ENCODE measurements around the gene IQSEC3.
"Not testable (repeated sequence)": the region's sequence is repeated elsewhere in the genome, so short reads cannot be mapped to it uniquely, and the experiment has no call there.

IQSEC3 gene

GRCh38 chr12:184811-185575 lies 118.4 kb downstream of the IQSEC3 start:
- no peak for TF ChIP-seq CTCF (IDR thresholded peaks at IDR 0.05)
- Histone ChIP-seq H3K27ac (no peak overlapping the region), H3K27me3 (peaks cover 51% of the 10 kb centered on the region), H3K36me3 (no peaks in the 10 kb centered on the region), H3K4me1 (ENCODE audit: control insufficient read depth in 1 of 2, insufficient read depth in 1 of 2, low read depth in 1 of 2, low read length in 1 of 2) (peaks cover 0 to 6% of the 10 kb centered on the region in 2 experiments), H3K4me3 (ENCODE audit: low read depth in 1 of 2, low read length in 1 of 2) (no peak overlapping the region), H3K9me3 (no peaks in the 10 kb centered on the region)

GRCh38 chr12:185576-185955 lies 119.0 kb downstream of the IQSEC3 start:
- Histone ChIP-seq H3K4me1 (ENCODE audit: control insufficient read depth in 1 of 2, insufficient read depth in 1 of 2, low read depth in 1 of 2, low read length in 1 of 2) (peaks cover 0 to 6% of the 10 kb centered on the region in 2 experiments), H3K27me3 (peaks cover 57% of the 10 kb centered on the region), H3K36me3 (no peaks in the 10 kb centered on the region), H3K4me3 (ENCODE audit: low read depth in 1 of 2, low read length in 1 of 2) (no peak overlapping the region), H3K9me3 (no peaks in the 10 kb centered on the region), H3K27ac (no peak overlapping the region)
- no peak for TF ChIP-seq CTCF (IDR thresholded peaks at IDR 0.05)

DNA sequence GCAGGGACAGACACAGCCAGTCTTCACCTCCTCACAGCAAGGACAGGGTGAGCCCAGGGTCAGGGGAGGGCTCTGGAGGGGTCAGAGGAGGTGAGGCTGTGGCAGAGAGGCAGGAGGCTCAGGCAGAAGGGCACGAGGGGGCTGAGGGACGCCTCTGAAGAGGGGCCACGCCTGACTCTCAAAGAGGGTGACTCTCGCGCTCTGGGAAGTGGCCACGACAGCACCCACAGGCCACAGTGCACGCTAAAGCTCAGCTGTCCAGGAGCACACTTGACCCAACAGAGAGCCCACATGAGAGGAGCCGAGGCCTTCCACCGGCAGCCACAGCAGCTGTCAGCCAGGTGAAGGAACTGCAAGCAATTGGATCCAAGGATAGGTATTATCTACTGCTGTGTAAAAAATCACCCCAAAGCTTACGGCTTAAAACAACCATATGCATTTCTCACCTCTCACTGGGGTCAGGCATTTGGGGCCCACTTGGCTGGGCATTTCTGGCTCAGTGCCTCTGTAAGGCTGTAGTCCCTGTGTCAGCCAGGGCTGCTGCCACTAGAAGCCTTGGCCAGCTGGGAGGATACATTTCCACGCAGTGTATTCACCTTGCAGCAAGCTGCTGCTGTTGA lies 119.5 kb downstream of the IQSEC3 start:
- Histone ChIP-seq H3K9me3 (no peaks in the 10 kb centered on the region), H3K4me1 (ENCODE audit: control insufficient read depth in 1 of 2, insufficient read depth in 1 of 2, low read depth in 1 of 2, low read length in 1 of 2) (peaks cover 0 to 6% of the 10 kb centered on the region in 2 experiments), H3K36me3 (no peaks in the 10 kb centered on the region), H3K4me3 (ENCODE audit: low read depth in 1 of 2, low read length in 1 of 2) (no peak overlapping the region), H3K27me3 (peaks cover 62% of the 10 kb centered on the region), H3K27ac (no peak overlapping the region)
- TF ChIP-seq CTCF (IDR thresholded peaks at IDR 0.05) = no peak

DNA sequence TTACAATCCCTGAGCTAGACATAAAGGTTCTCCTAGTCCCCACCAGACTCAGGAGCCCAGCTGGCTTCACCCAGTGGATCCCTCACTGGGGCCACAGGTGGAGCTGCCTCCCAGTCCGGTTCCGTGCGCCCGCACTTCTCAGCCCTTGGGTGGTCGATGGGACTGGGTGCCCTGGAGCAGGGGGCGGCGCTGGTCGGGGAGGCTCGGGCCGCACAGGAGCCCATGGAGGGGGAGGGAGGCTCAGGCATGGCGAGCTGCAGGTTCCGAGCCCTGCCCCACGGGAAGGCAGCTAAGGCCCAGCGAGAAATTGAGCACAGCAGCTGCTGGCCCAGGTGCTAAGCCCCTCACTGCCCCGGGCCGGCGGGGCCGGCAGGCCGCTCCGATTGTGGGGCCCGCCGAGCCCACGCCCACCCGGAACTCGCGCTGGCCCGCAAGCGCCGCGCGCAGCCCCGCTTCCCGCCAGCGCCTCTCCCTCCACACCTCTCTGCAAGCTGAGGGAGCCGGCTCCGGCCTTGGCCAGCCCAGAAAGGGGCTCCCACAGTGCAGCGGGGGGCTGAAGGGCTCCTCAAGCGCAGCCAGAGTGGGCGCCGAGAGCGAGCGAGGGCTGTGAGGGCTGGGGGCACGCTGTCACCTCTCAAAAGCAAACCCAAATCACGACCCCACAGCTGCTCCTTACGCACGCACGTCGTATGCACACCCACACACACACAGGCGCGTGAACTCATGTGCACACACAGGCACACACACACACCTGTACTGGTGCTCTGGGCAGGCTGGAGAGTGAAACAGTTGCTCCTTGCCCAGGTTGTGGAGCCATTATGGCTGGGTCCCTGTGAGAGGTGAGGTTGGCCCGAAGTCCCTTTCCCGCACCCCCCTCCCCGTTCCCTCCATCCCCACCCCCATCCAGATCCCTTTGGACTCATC lies 121.7 kb downstream of the IQSEC3 start:
- H3K36me3 ChIP-seq; H3K27ac ChIP-seq; H3K4me1 ChIP-seq (ENCODE audit: control insufficient read depth in 1 of 2, insufficient read depth in 1 of 2, low read depth in 1 of 2, low read length in 1 of 2); H3K9me3 ChIP-seq: not testable (repeated sequence)
- H3K27me3 ChIP-seq = peaks cover 67% of the 10 kb centered on the region
- peak overlapping the region in 1 of 2 experiments; percentile 30 for H3K4me3 ChIP-seq (ENCODE audit: low read depth in 1 of 2, low read length in 1 of 2)

GRCh38 chr12:188910-189621 lies 122.5 kb downstream of the IQSEC3 start:
- Histone ChIP-seq H3K9me3 (no peaks in the 10 kb centered on the region), H3K4me3 (ENCODE audit: low read depth in 1 of 2, low read length in 1 of 2) (peak overlapping the region in 1 of 2 experiments; percentile 30), H3K27ac (no peak overlapping the region), H3K27me3 (peaks cover 68% of the 10 kb centered on the region), H3K4me1 (ENCODE audit: control insufficient read depth in 1 of 2, insufficient read depth in 1 of 2, low read depth in 1 of 2, low read length in 1 of 2) (peaks cover 0 to 6% of the 10 kb centered on the region in 2 experiments), H3K36me3 (no peaks in the 10 kb centered on the region)
- TF ChIP-seq CTCF (IDR thresholded peaks at IDR 0.05) = no peak
